Keratinocyte (primary cell): ENCODE measurements around the gene TMEM132C.

Experiments
- EZH2 ChIP-seq: IDR thresholded peaks from one replicate; pipeline ENCODE4 v1.6.1; 2012; ENCODE audit warnings: inconsistent platforms, mild to moderate bottlenecking, low read length, moderate library complexity
- TF ChIP-seq, protein P1 (sequence below), 3 experiments: IDR thresholded peaks in 1 of 3; conservative IDR thresholded peaks in 1 of 3; optimal IDR thresholded peaks in 1 of 3; 2 replicates in 2 of 3; 3 replicates in 1 of 3; pipeline versions ENCODE3 to v1.5.1; 2011; ENCODE audit warnings: low read length in 3 of 3, mild to moderate bottlenecking in 3 of 3, moderate library complexity in 2 of 3, control low read depth in 1 of 3, inconsistent platforms in 1 of 3; ENCODE audit not compliant: insufficient read depth in 2 of 3; ENCODE audit errors: extremely low read depth in 1 of 3

DNA sequence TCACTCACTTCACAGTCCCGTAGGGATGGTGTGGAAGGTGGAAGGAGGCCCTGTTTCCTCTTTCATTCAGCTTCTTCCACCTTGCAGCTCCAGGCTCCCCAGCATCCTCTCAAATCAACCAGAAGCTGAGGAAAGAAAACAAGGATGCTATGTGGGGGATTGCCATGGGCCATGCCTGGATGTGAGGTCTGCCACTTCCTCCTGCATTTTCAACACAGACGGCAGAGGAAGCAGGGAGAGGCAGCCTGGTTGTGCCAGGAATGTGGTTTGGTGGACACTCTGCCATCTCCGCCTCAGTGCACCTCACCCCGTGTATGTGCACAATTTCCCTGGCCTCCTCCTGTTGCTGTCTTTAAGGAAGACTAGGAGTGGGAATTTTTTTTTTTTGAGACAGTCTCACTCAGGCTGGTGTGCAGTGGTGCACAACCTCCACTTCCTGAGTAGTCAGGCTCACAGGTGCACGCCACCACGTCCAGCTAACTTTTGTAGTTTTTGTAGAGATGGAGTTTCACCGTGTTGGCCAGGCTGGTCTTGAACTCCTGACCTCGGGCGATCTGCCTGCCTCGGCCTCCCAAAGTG lies 457.6 kb downstream of the TMEM132C start:
- TF ChIP-seq, protein P1, sequence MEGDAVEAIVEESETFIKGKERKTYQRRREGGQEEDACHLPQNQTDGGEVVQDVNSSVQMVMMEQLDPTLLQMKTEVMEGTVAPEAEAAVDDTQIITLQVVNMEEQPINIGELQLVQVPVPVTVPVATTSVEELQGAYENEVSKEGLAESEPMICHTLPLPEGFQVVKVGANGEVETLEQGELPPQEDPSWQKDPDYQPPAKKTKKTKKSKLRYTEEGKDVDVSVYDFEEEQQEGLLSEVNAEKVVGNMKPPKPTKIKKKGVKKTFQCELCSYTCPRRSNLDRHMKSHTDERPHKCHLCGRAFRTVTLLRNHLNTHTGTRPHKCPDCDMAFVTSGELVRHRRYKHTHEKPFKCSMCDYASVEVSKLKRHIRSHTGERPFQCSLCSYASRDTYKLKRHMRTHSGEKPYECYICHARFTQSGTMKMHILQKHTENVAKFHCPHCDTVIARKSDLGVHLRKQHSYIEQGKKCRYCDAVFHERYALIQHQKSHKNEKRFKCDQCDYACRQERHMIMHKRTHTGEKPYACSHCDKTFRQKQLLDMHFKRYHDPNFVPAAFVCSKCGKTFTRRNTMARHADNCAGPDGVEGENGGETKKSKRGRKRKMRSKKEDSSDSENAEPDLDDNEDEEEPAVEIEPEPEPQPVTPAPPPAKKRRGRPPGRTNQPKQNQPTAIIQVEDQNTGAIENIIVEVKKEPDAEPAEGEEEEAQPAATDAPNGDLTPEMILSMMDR (optimal IDR thresholded peaks at IDR 0.05 in 1 of 3, IDR thresholded peaks at IDR 0.05 in 1 of 3, conservative IDR thresholded peaks at IDR 0.05 in 1 of 3; ENCODE audit: extremely low read depth in 1 of 3, insufficient read depth in 2 of 3, low read length in 3 of 3) = no peak
- no peak for TF ChIP-seq EZH2
